Mammary epithelial cell (primary cell): ENCODE data around the gene DRICH1.

Experiments used
- CTCF ChIP-seq, 2 donors: IDR thresholded peaks in 1 of 2; conservative IDR thresholded peaks in 1 of 2; 2 replicates each; pipeline ENCODE4 v1.5.1; 2011 to 2012; ENCODE audit warnings: inconsistent platforms in 2 of 2, low read length in 2 of 2, mild to moderate bottlenecking in 2 of 2, control low read depth in 1 of 2, low read depth in 1 of 2; ENCODE audit not compliant: insufficient read depth in 1 of 2; ENCODE audit errors: extremely low read depth in 1 of 2
- EZH2 ChIP-seq: IDR thresholded peaks from 2 replicates; pipeline ENCODE4 v1.6.1; 2012; ENCODE audit warnings: low read length, inconsistent platforms, borderline replicate concordance

DNA sequence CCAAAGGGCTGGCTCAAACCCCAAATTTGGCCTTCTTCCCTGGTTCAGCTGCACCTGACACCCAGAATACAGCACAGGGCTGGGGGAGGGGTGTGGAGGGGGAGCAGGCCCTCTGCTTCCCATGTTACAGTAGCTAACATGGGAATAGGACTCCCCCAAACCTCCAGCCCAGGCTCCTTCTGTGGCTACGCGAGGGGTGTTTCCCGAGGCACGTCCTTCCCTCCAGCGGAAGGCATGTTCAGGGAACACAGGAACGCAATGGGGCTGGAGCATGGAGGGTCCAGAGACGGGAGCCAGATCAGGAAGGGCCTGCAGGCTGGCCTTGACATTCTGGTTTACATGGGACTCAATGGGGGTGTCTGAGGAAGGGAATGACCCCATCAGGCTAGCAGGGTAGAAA, 40.3 kb downstream of the DRICH1 start:
- TF ChIP-seq CTCF (conservative IDR thresholded peaks at IDR 0.05 in 1 of 2, IDR thresholded peaks at IDR 0.05 in 1 of 2; ENCODE audit: extremely low read depth in 1 of 2, insufficient read depth in 1 of 2, low read depth in 1 of 2, low read length in 2 of 2) (no peak), EZH2 (no peak)
